ENCODE results near the gene HES1. TPM values are rescaled to one million over a fixed set of nuclear protein-coding genes. Genes with fewer than 3 reads are reported as not detected.

HES1 gene
- total and polyA plus RNA-seq, 7 donors: 17.4 to 47.4 (median 28.4) TPM

- WGBS, 2 donors: 53 to 84% methylated on average over 8 of the region's 9 CpGs
Observed at GRCh38 chr3:194110483-194110882, 25.5 kb upstream of the HES1 start.

GRCh38 chr3:194111336-194111735 lies 24.6 kb upstream of the HES1 start:
- Histone ChIP-seq H3K9me3 (no peaks in the 10 kb centered on the region), H3K27ac (no peak overlapping the region), H3K36me3 (no peaks in the 10 kb centered on the region), H3K4me3 (no peak overlapping the region), H3K27me3 (no peaks in the 10 kb centered on the region), H3K4me1 (no peaks in the 10 kb centered on the region)
- intact Hi-C loops (cut with DNase I): no loop called here
- no peak for DNase-seq
- 70 to 89% methylated on average over 4 of the region's 4 CpGs for WGBS, 2 donors
- TF ChIP-seq CTCF (IDR thresholded peaks at IDR 0.05) (no peak), POLR2A (IDR thresholded peaks at IDR 0.05) (no peak), POLR2AphosphoS5 (IDR thresholded peaks at IDR 0.05) (no peak), EP300 (IDR thresholded peaks at IDR 0.05) (no peak)

More at GRCh38 chr3:194110483-194110882, 25.5 kb upstream of the HES1 start:
- intact Hi-C loops (cut with DNase I): no loop called here
- TF ChIP-seq POLR2AphosphoS5 (IDR thresholded peaks at IDR 0.05) (no peak), EP300 (IDR thresholded peaks at IDR 0.05) (no peak), POLR2A (IDR thresholded peaks at IDR 0.05) (no peak), CTCF (IDR thresholded peaks at IDR 0.05) (no peak)
- no peaks in the 10 kb centered on the region for H3K36me3 ChIP-seq
- no peaks in the 10 kb centered on the region for H3K4me1 ChIP-seq
- DNase-seq: no peak
- no peak overlapping the region for H3K4me3 ChIP-seq
- H3K9me3 ChIP-seq: no peaks in the 10 kb centered on the region
- H3K27ac ChIP-seq: no peak overlapping the region
- no peaks in the 10 kb centered on the region for H3K27me3 ChIP-seq

DNA sequence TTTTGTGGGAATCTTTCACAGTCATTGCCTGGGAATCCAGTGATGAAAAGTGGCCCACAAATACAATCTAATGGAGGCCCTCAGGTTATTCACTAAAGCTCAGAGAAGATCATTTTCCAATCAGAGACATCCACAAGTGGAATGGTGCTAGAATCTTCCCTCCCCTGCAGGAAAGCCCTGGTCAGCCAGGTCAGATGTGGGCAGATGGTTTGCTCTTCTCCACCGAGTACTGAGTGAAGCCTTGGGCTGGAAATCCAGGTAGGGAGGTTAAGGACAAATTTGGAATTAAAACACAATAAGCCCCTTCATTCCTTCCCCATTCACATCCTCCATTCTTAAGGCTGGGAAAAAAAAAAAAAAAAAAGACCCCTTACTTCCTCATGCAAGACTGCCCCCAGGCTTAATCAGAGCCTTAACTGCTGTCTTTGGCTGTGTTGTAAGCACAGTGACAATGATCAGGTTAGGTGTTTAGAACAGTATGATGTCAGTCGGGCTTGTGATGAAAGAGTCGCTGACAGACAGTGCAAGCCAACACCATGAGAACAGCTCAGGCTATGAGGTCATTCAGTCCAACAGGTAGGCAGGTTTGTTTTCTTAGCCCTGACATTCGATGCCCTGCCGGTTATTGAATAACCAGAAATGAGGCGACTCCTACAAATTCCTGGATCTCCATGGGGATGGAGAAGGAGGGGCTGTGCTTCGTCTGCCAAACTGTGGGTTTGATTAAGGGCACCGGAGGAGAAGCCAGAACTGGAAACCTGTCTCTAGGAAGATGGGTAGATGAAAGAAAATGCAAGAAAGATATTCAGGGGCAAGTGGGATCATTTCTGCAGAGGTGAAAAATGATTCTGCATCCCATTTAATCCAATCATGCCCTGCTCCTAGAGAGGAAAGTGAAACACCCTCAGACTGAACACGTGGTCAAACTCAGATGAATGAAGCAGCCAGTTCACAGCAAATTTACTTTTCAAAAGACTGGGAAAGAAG lies 23.5 kb upstream of the HES1 start:
- intact Hi-C loops (cut with DNase I): no loop called here
- Histone ChIP-seq H3K9me3 (no peaks in the 10 kb centered on the region), H3K27me3 (no peaks in the 10 kb centered on the region), H3K4me1 (no peaks in the 10 kb centered on the region), H3K36me3 (no peaks in the 10 kb centered on the region), H3K27ac (no peak overlapping the region), H3K4me3 (no peak overlapping the region)
- DNase-seq: no peak
- no peak for TF ChIP-seq POLR2A (IDR thresholded peaks at IDR 0.05)
- 14 to 59% methylated on average over 9 of the region's 9 CpGs for WGBS, 2 donors

DNA sequence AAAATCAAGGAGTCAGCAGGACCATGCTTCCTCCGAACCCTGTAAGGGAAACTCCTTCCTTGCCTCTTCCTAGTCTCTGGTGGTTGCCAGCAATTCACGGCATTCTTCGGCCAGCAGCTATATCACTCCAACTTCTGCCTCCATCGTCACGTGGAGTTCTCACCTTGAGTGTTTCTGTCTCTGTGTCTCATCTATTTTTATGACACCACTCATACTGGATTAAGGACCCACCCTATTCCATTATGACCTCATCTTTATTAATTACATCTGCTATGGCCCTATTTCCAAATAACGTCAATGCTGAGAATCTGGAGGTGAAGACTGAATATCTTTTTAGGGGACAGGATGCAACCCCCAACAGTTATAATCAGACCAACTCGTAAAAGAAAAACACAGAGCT lies 21.8 kb upstream of the HES1 start:
- H3K4me3 ChIP-seq: no peak overlapping the region
- intact Hi-C loops (cut with DNase I): no loop called here
- no peak for DNase-seq
- H3K36me3 ChIP-seq: no peaks in the 10 kb centered on the region
- H3K27me3 ChIP-seq: no peaks in the 10 kb centered on the region
- no peak overlapping the region for H3K27ac ChIP-seq
- WGBS, 2 donors: 73 to 88% methylated on average over 7 of the region's 7 CpGs
- TF ChIP-seq CTCF (IDR thresholded peaks at IDR 0.05): no peak
- TF ChIP-seq POLR2AphosphoS5 (IDR thresholded peaks at IDR 0.05): no peak
- no peak for TF ChIP-seq POLR2A (IDR thresholded peaks at IDR 0.05)
- no peak for TF ChIP-seq EP300 (IDR thresholded peaks at IDR 0.05)
- no peaks in the 10 kb centered on the region for H3K9me3 ChIP-seq
- H3K4me1 ChIP-seq: no peaks in the 10 kb centered on the region

DNA sequence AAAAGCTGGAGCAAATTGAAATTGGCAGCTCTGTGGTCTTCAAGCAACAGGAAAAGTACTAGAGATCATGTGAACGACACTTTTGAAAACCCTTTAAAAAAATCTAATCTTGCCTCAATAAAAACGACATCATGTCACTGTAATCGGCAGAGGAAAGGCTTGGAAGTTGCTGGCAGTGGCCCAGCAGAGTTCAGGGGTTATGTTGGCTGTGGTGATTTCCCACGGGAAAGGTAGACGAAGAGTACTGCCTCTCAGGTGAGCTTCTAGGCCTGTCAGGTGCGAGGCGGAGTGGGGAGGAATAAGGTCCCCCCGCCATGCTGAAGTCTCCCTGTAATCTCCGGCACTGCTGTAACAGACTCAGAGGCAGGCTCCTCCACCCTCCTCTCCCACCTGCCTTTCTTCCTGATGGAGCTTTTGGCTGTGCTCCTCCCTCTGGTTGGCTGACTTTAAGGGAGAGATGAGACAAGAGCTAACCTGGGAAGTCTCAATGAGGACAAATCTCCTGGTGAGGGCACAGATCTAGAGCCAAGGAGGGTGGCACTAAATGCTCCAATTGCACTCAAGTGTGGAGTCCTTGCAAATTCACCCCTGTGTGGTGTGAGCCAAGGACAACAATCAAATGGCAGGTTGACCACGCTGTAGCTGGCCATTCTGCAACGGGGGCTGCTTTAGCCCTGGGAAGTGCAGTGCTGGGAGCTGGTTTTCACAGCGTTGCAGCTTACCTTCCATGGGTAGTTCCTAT lies 18.7 kb upstream of the HES1 start:
- Histone ChIP-seq H3K4me3 (no peak overlapping the region), H3K9me3 (no peaks in the 10 kb centered on the region), H3K4me1 (no peaks in the 10 kb centered on the region), H3K27me3 (no peaks in the 10 kb centered on the region), H3K36me3 (no peaks in the 10 kb centered on the region), H3K27ac (no peak overlapping the region)
- WGBS, 2 donors: 23 to 69% methylated on average over 12 of the region's 12 CpGs
- TF ChIP-seq CTCF (IDR thresholded peaks at IDR 0.05): no peak
- no peak for TF ChIP-seq EP300 (IDR thresholded peaks at IDR 0.05)
- no peak for TF ChIP-seq POLR2A (IDR thresholded peaks at IDR 0.05)
- no peak for TF ChIP-seq POLR2AphosphoS5 (IDR thresholded peaks at IDR 0.05)
- intact Hi-C loops (cut with DNase I): no loop called here
- DNase-seq: no peak

Measured in sigmoid colon (tissue), 7 donors.